NCI-H2171 (cell line): ENCODE results near the gene BLMH.
"Not testable (repeated sequence)": the region's sequence is repeated elsewhere in the genome, so short reads cannot be mapped to it uniquely, and the experiment has no call there.

Experiments
- DNase-seq: peaks from one replicate; lab custom pipeline; 2025; lab: John Stamatoyannopoulos, UW

Gene BLMH

GRCh38 chr17:30248786-30249185 is 43.0 kb downstream of the BLMH start:
- no peak for DNase-seq

- no peak for DNase-seq
Observed at GRCh38 chr17:30246460-30246859, 45.3 kb downstream of the BLMH start.

- DNase-seq: no peak
Observed at GRCh38 chr17:30244853-30245385, 46.8 kb downstream of the BLMH start.

- no peak for DNase-seq
Observed at GRCh38 chr17:30243568-30243967, 48.2 kb downstream of the BLMH start.

GRCh38 chr17:30243002-30243401 is 48.7 kb downstream of the BLMH start:
- DNase-seq: no peak

GRCh38 chr17:30241051-30241450 is 50.7 kb downstream of the BLMH start:
- DNase-seq: no peak

GRCh38 chr17:30240177-30240576 is 51.6 kb downstream of the BLMH start:
- no peak for DNase-seq

GRCh38 chr17:30239089-30239462 is 52.7 kb downstream of the BLMH start:
- no peak for DNase-seq

- DNase-seq: no peak
Observed at GRCh38 chr17:30238387-30239088, 53.2 kb downstream of the BLMH start.

- no peak for DNase-seq
Observed at GRCh38 chr17:30238003-30238344, 53.8 kb downstream of the BLMH start.

GRCh38 chr17:30237296-30238002 is 54.3 kb downstream of the BLMH start:
- no peak for DNase-seq

- DNase-seq: no peak
Observed at GRCh38 chr17:30236766-30237165, 55.0 kb downstream of the BLMH start.

- DNase-seq: no peak
Observed at GRCh38 chr17:30236297-30236624, 55.5 kb downstream of the BLMH start.

- peak; percentile 14 for DNase-seq
Observed at GRCh38 chr17:30235386-30236296, 56.1 kb downstream of the BLMH start, which contains the start of gene SLC6A4. SLC6A4 (minus strand) TSS chr17:30235697; CDS start chr17:30221958, 13,739 bp downstream.

- DNase-seq: no peak
Observed at GRCh38 chr17:30234964-30235363, 56.8 kb downstream of the BLMH start.

- no peak for DNase-seq
Observed at GRCh38 chr17:30234296-30234695, 57.4 kb downstream of the BLMH start.

- DNase-seq: no peak
Observed at GRCh38 chr17:30232824-30233427, 58.8 kb downstream of the BLMH start.

- no peak for DNase-seq
Observed at GRCh38 chr17:30232015-30232823, 59.5 kb downstream of the BLMH start.

- DNase-seq: no peak
Observed at GRCh38 chr17:30230596-30231125, 61.1 kb downstream of the BLMH start.

GRCh38 chr17:30230009-30230408 is 61.7 kb downstream of the BLMH start:
- not testable (repeated sequence) for DNase-seq

- no peak for DNase-seq
Observed at GRCh38 chr17:30229012-30229411, 62.7 kb downstream of the BLMH start.
